ENCODE results near the gene CHTF18.
"Not testable (repeated sequence)": the region's sequence is repeated elsewhere in the genome, so short reads cannot be mapped to it uniquely, and the experiment has no call there.

CHTF18 gene

GRCh38 chr16:788399-789126 is at the start of gene CHTF18:
CHTF18 (plus strand) TSS chr16:788620; CDS start chr16:788685, 65 bp downstream.
- DNase-seq (ENCODE audit: low spot score) = peak; percentile 92

- no peak for DNase-seq (ENCODE audit: low spot score)
Measured at GRCh38 chr16:739560-740458, 48.6 kb upstream of the CHTF18 start.

GRCh38 chr16:740459-740763 is 48.0 kb upstream of the CHTF18 start:
- no peak for DNase-seq (ENCODE audit: low spot score)

GRCh38 chr16:740764-741505 is 47.5 kb upstream of the CHTF18 start, which contains the start of gene CIAO3:
CIAO3 (minus strand) TSS chr16:740997; CDS start chr16:740985, 12 bp downstream.
- DNase-seq (ENCODE audit: low spot score) = peak; percentile 91

GRCh38 chr16:741986-742629 is 46.3 kb upstream of the CHTF18 start:
- DNase-seq (ENCODE audit: low spot score) = no peak

- DNase-seq (ENCODE audit: low spot score) = not testable (repeated sequence)
Measured at GRCh38 chr16:742894-743293, 45.5 kb upstream of the CHTF18 start.

GRCh38 chr16:743794-744500 is 44.5 kb upstream of the CHTF18 start:
- no peak for DNase-seq (ENCODE audit: low spot score)

GRCh38 chr16:745739-746138 is 42.7 kb upstream of the CHTF18 start:
- DNase-seq (ENCODE audit: low spot score) = no peak

- DNase-seq (ENCODE audit: low spot score) = no peak
Measured at GRCh38 chr16:746637-747036, 41.8 kb upstream of the CHTF18 start.

- no peak for DNase-seq (ENCODE audit: low spot score)
Measured at GRCh38 chr16:747978-748746, 40.3 kb upstream of the CHTF18 start.

- DNase-seq (ENCODE audit: low spot score) = no peak
Measured at GRCh38 chr16:749010-749409, 39.4 kb upstream of the CHTF18 start.

- no peak for DNase-seq (ENCODE audit: low spot score)
Measured at GRCh38 chr16:750485-750884, 37.9 kb upstream of the CHTF18 start.

- DNase-seq (ENCODE audit: low spot score) = no peak
Measured at GRCh38 chr16:751152-752006, 37.0 kb upstream of the CHTF18 start.

- DNase-seq (ENCODE audit: low spot score) = no peak
Measured at GRCh38 chr16:752007-752312, 36.5 kb upstream of the CHTF18 start.

- DNase-seq (ENCODE audit: low spot score) = not testable (repeated sequence)
Measured at GRCh38 chr16:754121-754607, 34.3 kb upstream of the CHTF18 start.

GRCh38 chr16:754656-755055 is 33.8 kb upstream of the CHTF18 start:
- DNase-seq (ENCODE audit: low spot score) = no peak

- DNase-seq (ENCODE audit: low spot score) = no peak
Measured at GRCh38 chr16:756428-756827, 32.0 kb upstream of the CHTF18 start.

GRCh38 chr16:759110-759910 is 29.1 kb upstream of the CHTF18 start:
- no peak for DNase-seq (ENCODE audit: low spot score)

GRCh38 chr16:760065-760464 is 28.4 kb upstream of the CHTF18 start:
- no peak for DNase-seq (ENCODE audit: low spot score)

All from hematopoietic multipotent progenitor cell treated with erythropoietin and hydrocortisone succinate and interleukin-3 and kit ligand, for 17 days (in vitro differentiated cells).